ENCODE measurements around the gene FURIN.

GRCh38 chr15:90905306-90906180 is 37.2 kb downstream of the FURIN start:
- TF ChIP-seq, protein P1, sequence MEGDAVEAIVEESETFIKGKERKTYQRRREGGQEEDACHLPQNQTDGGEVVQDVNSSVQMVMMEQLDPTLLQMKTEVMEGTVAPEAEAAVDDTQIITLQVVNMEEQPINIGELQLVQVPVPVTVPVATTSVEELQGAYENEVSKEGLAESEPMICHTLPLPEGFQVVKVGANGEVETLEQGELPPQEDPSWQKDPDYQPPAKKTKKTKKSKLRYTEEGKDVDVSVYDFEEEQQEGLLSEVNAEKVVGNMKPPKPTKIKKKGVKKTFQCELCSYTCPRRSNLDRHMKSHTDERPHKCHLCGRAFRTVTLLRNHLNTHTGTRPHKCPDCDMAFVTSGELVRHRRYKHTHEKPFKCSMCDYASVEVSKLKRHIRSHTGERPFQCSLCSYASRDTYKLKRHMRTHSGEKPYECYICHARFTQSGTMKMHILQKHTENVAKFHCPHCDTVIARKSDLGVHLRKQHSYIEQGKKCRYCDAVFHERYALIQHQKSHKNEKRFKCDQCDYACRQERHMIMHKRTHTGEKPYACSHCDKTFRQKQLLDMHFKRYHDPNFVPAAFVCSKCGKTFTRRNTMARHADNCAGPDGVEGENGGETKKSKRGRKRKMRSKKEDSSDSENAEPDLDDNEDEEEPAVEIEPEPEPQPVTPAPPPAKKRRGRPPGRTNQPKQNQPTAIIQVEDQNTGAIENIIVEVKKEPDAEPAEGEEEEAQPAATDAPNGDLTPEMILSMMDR (IDR thresholded peaks at IDR 0.05): no peak
- TF ChIP-seq POLR2AphosphoS5 (IDR thresholded peaks at IDR 0.05; ENCODE audit: low read depth, low read length): no peak
- TF ChIP-seq, protein P2, sequence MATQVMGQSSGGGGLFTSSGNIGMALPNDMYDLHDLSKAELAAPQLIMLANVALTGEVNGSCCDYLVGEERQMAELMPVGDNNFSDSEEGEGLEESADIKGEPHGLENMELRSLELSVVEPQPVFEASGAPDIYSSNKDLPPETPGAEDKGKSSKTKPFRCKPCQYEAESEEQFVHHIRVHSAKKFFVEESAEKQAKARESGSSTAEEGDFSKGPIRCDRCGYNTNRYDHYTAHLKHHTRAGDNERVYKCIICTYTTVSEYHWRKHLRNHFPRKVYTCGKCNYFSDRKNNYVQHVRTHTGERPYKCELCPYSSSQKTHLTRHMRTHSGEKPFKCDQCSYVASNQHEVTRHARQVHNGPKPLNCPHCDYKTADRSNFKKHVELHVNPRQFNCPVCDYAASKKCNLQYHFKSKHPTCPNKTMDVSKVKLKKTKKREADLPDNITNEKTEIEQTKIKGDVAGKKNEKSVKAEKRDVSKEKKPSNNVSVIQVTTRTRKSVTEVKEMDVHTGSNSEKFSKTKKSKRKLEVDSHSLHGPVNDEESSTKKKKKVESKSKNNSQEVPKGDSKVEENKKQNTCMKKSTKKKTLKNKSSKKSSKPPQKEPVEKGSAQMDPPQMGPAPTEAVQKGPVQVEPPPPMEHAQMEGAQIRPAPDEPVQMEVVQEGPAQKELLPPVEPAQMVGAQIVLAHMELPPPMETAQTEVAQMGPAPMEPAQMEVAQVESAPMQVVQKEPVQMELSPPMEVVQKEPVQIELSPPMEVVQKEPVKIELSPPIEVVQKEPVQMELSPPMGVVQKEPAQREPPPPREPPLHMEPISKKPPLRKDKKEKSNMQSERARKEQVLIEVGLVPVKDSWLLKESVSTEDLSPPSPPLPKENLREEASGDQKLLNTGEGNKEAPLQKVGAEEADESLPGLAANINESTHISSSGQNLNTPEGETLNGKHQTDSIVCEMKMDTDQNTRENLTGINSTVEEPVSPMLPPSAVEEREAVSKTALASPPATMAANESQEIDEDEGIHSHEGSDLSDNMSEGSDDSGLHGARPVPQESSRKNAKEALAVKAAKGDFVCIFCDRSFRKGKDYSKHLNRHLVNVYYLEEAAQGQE (IDR thresholded peaks at IDR 0.05; ENCODE audit: insufficient read depth in 1 of 2, low read depth in 2 of 2, low read length in 1 of 2): no peak
- TF ChIP-seq TCF7L2 (IDR thresholded peaks at IDR 0.05; ENCODE audit: low read depth, low read length): no peak
